GM23338 (cell line): ENCODE results near the gene ZMYND12.

ENCODE experiments used
- CREB1 ChIP-seq: fragments of 250-450 bp; sonication (Bioruptor Pico); IDR thresholded peaks from 2 replicates; pipeline ENCODE4 v1.5.0; 2020; ENCODE audit warnings: low read depth, mild to moderate bottlenecking, moderate library complexity
- CTCF ChIP-seq, 2 experiments: fragments of 200-600 bp in 1 of 2; sonication (generic) in 1 of 2; conservative IDR thresholded peaks; 2 replicates each; pipeline versions ENCODE4 v1.5.1 to v1.6.1; 2016 to 2017; ENCODE audit warnings: antibody characterized with exemption in 2 of 2, low read depth in 2 of 2, mild to moderate bottlenecking in 2 of 2, moderate library complexity in 1 of 2
- EZH2 ChIP-seq: fragments of 200-600 bp; sonication (generic); IDR thresholded peaks from one replicate; pipeline ENCODE4 v1.8.0; 2017; ENCODE audit warnings: antibody characterized with exemption, mild to moderate bottlenecking, low read depth; ENCODE audit not compliant: unreplicated experiment
- EZH2phosphoT487 ChIP-seq: fragments of 200-600 bp; sonication (generic); IDR thresholded peaks from one replicate; pipeline ENCODE4 v1.8.1; 2018; ENCODE audit warnings: antibody characterized with exemption; ENCODE audit not compliant: unreplicated experiment
- NANOG ChIP-seq: IDR thresholded peaks from 2 replicates; pipeline ENCODE4 v1.6.1; 2016; ENCODE audit warnings: antibody characterized with exemption, borderline replicate concordance
- POLR2AphosphoS5 ChIP-seq: IDR thresholded peaks from 2 replicates; pipeline ENCODE4 v1.6.1; 2016; ENCODE audit warnings: antibody characterized with exemption, low read depth

GRCh38 chr1:42439940-42440339, 15.9 kb downstream of the ZMYND12 start:
- TF ChIP-seq EZH2phosphoT487 (no peak), CTCF (conservative IDR thresholded peaks at IDR 0.05; ENCODE audit: low read depth in 2 of 2) (no peak), CREB1 (no peak), EZH2 (no peak), NANOG (no peak), POLR2AphosphoS5 (no peak)
